ENCODE measurements around the gene HNRNPA1L2.
"Not testable (repeated sequence)": the region's sequence is repeated elsewhere in the genome, so short reads cannot be mapped to it uniquely, and the experiment has no call there.

GRCh38 chr13:52606126-52606525 is 36.1 kb upstream of the HNRNPA1L2 start:
- TF ChIP-seq, protein P1, sequence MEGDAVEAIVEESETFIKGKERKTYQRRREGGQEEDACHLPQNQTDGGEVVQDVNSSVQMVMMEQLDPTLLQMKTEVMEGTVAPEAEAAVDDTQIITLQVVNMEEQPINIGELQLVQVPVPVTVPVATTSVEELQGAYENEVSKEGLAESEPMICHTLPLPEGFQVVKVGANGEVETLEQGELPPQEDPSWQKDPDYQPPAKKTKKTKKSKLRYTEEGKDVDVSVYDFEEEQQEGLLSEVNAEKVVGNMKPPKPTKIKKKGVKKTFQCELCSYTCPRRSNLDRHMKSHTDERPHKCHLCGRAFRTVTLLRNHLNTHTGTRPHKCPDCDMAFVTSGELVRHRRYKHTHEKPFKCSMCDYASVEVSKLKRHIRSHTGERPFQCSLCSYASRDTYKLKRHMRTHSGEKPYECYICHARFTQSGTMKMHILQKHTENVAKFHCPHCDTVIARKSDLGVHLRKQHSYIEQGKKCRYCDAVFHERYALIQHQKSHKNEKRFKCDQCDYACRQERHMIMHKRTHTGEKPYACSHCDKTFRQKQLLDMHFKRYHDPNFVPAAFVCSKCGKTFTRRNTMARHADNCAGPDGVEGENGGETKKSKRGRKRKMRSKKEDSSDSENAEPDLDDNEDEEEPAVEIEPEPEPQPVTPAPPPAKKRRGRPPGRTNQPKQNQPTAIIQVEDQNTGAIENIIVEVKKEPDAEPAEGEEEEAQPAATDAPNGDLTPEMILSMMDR (conservative IDR thresholded peaks at IDR 0.05; ENCODE audit: low read length) = not testable (repeated sequence)
- not testable (repeated sequence) for TF ChIP-seq EZH2phosphoT487 (IDR thresholded peaks at IDR 0.05; ENCODE audit: borderline replicate concordance)
